ENCODE data around the gene NUDT14.

NUDT14 gene

DNA sequence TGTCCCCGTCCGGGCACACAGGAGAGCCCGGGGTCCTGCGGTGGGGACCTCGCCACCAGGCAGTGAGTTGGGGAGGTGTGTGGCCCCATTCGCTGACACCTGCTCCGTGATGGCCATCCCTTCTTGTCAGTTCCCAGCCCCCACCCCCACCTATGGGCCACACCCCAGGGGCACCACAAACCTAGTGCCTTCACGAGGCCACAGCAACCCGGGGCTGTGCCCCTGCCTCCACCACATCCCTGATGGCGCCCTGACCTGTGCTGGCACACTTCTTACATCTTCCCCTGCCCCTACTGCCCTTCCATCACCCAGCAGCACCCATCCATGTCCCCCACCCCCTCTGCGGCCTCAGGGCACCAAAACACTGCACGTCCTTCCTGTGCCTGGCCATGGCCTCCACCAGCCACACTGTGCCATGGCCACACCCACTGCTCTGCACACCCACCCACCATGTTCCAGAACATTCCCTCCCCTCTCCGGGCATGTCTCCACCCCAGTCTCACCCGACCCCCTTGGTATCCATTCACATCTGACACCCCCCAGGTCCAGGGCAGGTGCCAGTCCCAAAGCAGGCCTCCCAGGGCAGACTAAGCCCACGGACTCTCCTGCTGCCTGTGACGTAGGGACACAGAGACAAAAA is 37.0 kb downstream of the NUDT14 start:
- no peak for DNase-seq

- DNase-seq: no peak
Observed at GRCh38 chr14:105143451-105144025, 37.6 kb downstream of the NUDT14 start.

GRCh38 chr14:105142651-105143450 is 38.3 kb downstream of the NUDT14 start:
- no peak for DNase-seq

DNA sequence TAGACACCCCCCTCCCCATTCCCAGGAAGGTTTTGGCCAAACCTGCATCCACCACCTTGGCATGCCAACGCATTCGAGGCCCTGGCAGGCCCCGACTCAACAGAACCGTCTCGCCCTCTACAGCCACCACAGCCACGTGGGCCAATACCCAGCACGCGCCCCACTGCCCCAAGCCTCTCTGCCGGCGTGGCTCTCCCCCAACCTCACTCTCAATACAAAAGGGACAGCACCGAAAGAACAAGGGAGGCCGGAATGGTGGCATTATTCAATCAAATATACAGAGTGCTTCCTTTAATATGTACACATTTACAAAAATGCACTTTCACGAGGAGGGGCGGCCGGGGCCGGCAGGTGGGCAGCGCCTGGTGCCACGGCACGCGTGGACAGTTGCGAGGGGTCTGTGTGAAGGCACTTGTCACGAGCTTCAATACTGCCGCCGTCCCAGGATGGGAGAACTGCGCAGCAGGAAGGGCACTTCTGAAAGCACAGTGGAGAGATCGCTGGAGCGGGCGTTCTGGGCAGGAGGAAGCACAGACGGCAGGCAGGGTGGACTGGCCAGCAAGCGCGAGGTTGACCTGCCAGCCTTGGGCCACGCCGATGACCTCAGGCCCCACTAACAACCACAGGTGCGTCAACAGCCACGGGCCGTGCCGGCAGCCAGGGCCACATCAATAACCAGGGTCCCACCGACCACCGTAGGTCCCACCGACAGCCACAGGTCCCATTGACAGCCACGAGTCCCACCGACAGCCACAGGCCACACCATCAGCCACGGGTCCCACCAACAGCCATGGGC is 39.4 kb downstream of the NUDT14 start:
- no peak for DNase-seq

DNA sequence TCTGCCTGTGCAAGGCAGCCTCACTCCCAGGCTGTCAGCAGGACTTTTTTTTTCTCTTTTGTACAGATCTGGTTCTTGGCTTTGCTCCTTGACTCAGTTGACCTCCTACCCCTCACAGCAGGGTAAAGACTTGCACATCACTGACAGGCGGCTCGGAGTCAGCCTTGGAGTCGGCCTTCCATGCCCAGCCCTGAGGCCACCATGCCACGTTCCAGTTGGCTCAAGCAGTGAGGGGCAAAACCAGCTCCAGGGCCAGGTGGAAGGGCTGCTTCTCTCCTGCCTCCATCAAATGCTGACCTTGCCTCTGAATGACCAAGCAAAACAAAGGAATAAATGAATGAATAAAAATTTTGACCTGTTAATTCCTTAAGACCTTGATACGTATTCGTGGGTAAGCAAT is 40.1 kb downstream of the NUDT14 start:
- no peak for DNase-seq

GRCh38 chr14:105140581-105140980 is 40.5 kb downstream of the NUDT14 start:
- DNase-seq: no peak

GRCh38 chr14:105139831-105140239 is 41.3 kb downstream of the NUDT14 start:
- DNase-seq: no peak

DNA sequence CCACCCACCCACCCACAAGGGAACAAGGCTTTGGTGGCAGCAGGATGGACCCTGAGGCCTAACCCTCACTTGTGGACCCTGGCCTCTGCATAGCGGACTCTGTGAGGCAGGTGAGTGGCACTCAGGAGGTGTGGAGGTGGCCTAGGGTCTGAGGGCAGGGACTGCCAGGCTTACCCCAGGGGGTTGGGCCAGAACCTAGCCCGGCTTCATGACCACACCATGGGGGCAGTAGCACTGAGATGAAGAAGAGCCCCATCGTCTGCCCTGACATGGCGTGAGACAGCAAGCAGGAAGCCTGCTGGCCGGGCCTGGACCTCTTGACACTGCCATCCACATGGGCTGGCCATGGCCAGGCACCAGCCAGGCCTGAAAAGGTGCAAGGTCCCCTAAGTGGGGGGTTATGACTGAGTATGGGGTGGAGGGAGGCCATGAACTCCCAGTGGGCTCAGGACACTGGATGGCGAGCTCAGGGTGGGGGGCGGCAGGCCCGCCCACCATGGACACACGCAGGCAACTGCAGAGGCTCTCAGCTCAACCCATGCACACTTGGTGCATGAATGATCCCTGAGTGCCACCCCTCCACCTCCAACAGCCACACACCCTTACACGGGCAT is 41.8 kb downstream of the NUDT14 start:
- DNase-seq: no peak

GRCh38 chr14:105138551-105139111 is 42.5 kb downstream of the NUDT14 start:
- no peak for DNase-seq

- DNase-seq: no peak
Observed at GRCh38 chr14:105138021-105138541, 43.0 kb downstream of the NUDT14 start.

GRCh38 chr14:105137481-105138020 is 43.6 kb downstream of the NUDT14 start:
- DNase-seq: no peak

DNA sequence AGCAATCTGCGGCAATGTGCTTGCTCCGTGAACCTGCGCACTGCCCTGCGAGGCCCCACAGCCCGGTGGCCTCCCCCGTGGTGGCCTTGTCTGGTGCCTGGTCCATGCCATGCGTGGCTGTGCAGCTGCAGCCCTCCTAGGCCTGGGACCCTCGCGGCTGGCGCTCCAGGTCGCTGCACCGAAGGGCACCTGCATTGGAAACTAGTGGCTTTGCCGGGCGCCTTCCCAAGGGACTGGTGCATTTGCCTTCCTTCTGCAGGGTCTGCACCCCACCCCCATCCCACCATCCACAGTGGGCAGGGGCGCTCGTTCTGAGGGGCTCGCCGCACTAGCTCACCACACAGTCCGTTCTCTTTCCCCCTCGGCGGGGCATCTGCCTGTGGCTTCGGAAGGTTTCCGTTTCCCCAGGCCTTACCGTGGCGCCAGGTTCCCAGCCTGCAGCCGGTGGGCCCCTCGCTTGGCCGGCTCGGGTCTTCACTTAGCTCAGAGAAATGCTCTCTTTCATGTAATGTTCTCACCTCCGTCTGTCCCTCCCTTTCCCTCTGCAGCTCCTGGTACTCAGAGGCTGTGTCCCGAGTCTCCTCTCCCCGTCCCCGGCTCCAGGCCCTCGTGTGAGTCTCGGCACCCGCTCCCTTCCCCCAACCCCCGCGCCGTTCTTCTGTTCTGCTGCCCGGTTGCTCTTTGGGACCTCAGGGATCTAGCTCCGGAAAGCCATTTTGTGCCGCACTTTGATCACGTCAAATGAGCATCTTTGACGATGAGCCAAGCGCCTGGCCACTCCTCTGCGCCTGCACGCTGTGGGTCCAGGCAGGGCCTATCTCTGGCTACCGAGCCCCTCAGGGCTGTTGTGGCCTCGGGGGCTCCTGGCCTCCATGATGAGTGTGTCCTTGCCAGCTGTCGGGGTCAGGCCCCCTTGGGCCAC is 44.5 kb downstream of the NUDT14 start:
- no peak for DNase-seq

DNA sequence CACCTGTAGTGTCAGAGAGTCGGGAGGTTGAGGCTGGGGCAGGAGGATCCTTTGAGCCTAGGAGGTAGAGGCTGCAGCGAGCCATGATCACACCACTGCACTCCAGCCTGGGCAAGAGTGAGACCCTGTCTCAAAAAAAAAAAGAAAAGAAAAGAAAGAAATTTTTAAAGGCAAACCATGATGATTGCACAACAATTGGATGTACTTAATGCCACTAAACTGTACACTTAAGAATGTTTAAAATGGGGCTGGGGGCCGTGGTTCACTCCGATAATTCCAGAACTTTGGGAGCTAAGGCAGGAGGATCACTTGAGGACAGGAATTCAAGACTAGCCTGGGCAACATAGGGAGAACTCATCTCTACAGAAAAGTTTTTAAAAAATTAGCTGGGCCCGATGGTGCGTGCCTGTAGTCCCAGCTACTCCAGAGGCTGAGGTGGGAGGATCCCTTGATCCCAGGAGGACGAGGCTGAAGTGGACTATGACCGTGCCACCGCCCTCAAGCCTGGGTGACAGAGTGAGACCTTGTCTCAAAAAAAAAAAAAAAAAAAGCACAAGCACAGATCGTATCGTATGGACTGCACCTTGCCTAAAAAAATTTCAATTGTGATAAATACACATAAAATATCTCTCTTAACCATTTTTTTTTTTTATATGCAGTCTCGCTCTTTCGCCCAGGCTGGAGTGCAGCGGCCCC is 45.3 kb downstream of the NUDT14 start:
- no peak for DNase-seq

- DNase-seq: no peak
Observed at GRCh38 chr14:105132921-105133654, 48.0 kb downstream of the NUDT14 start.

DNA sequence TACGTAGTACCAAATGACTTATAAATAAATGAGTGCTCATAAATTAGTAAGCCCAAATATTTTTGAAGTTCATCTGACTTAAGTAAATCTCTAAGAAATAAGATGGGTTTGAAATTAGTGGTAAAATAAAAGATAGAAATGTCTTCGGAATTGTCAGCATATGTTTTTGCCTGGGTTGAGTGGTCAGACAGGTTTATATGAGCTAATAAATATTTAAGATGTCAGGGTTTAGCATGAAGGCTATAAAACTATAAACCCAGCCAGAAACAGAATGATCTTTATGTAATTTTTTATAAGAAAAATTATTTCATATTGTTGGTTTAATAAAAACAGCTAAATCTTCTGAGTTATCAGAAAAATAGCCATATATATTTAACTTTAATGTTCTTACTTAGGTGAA is 49.9 kb downstream of the NUDT14 start:
- DNase-seq: no peak

- no peak for DNase-seq
Observed at GRCh38 chr14:105128059-105128458, 53.1 kb downstream of the NUDT14 start.

- no peak for DNase-seq
Observed at GRCh38 chr14:105126981-105127329, 54.2 kb downstream of the NUDT14 start.

GRCh38 chr14:105126126-105126980 is 54.8 kb downstream of the NUDT14 start:
- no peak for DNase-seq

- DNase-seq: no peak
Observed at GRCh38 chr14:105124823-105125222, 56.3 kb downstream of the NUDT14 start.

All from NCI-H2029 (cell line).